Activated CD4-positive, CD25-positive, alpha-beta regulatory T cell (primary cell): Measurements from ENCODE around the gene TSC2.
"Not testable (repeated sequence)": the region's sequence is repeated elsewhere in the genome, so short reads cannot be mapped to it uniquely, and the experiment has no call there.

Experiments
- DNase-seq, 4 experiments: peaks; one replicate each; lab custom pipeline; 2025; lab: John Stamatoyannopoulos, UW

The TSC2 gene

GRCh38 chr16:2009791-2010510 lies 37.8 kb upstream of the TSC2 start, which contains the start of gene ZNF598:
Gene ZNF598, minus strand, starts transcription at chr16:2009821.
- peak; percentile 49 to 73 (median 62) for DNase-seq

- not testable (repeated sequence) for DNase-seq
Measured at GRCh38 chr16:2011726-2012125, 36.1 kb upstream of the TSC2 start.

- DNase-seq = no peak
Measured at GRCh38 chr16:2013527-2013926, 34.3 kb upstream of the TSC2 start.

DNA sequence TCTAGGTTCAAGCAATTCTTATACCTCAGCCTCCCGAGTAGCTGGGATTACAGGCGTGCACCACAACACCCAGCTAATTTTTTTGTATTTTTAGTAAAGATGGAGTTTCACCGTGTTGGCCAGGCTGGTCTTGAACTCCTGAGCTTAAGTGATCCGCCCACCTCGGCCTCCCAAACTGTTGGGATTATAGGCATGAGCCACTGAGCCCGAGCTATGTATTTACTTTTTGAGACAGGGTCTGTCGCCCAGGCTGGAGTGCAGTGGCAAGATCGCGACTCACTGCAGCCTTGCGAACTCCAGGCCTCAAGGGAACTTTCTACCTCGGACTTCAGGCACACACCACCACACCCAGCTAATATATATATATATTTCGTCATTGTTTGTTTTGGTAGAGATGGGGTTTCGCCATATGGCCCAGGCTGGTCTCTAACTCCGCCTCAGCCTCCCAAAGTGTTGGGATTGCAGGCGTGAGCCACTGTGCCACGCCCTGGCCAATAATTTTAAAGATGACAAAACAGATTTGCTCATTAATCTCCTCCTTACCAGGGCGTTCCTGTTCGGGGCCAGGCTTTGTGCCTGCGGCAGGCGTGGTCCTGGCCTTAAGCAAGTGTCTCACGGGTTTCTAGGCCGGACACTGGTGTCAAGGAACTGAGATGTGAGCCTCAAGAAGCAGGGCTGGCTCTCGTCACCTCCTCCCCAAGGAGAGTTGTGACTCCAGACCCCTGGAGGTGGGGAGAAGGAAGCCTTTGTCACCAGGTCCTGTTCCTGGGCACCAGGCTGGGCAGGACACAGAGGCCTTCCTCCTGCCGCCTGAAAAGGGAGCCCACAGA lies 32.5 kb upstream of the TSC2 start:
- DNase-seq = no peak

- DNase-seq = no peak
Measured at GRCh38 chr16:2015947-2016208, 31.9 kb upstream of the TSC2 start.

- DNase-seq = no peak
Measured at GRCh38 chr16:2016407-2016922, 31.3 kb upstream of the TSC2 start.

DNA sequence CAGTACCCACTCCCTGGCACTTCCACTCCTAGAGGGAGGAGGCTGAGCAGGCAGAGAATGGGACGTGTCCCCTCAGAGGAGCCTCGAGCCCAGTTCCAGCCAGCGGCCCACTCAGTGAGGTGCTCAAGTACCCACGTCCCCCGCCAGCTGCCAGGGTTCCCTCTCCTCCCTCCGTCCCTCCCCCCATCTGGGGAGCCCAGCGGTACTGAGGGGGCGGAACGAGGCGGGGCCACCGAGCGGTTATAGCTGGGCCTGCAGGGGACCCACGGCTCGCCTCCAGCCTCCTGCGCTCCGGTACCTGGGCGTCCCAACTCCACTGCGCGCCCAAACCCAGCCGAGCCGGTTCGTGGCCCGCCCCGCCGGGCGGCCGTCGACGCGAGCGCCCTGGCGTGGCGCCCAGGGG lies 28.3 kb upstream of the TSC2 start, which contains the start of gene NPW:
NPW (plus strand) TSS at position 268 of the 403 bp plus-strand sequence.
- no peak for DNase-seq

DNA sequence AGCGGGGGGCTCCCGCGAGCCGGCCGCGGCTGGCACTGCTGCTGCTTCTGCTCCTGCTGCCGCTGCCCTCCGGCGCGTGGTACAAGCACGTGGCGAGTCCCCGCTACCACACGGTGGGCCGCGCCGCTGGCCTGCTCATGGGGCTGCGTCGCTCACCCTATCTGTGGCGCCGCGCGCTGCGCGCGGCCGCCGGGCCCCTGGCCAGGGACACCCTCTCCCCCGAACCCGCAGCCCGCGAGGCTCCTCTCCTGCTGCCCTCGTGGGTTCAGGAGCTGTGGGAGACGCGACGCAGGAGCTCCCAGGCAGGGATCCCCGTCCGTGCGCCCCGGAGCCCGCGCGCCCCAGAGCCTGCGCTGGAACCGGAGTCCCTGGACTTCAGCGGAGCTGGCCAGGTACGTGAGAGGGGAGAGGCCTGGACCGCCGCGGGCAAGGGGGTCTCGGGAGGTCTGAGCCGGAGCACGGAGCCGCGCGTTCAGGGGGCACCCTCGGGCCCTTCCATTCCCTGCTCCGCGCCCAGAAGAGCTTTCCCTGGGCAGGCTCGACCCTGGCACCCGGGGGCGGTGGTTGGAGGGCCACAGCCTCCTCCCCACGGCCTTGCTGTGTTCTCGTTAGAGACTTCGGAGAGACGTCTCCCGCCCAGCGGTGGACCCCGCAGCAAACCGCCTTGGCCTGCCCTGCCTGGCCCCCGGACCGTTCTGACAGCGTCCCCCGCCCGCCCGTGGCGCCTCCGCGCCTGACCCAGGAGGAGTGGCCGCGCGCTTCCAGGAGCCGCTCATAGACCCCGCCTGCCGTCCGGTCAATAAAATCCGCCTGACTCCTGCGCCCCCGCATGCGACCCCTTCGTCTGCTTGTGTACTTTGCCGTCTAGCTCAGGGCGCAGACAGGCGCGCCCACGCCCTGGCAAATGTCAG lies 27.6 kb upstream of the TSC2 start:
- DNase-seq = no peak

GRCh38 chr16:2022723-2023091 lies 25.1 kb upstream of the TSC2 start:
- DNase-seq = no peak

DNA sequence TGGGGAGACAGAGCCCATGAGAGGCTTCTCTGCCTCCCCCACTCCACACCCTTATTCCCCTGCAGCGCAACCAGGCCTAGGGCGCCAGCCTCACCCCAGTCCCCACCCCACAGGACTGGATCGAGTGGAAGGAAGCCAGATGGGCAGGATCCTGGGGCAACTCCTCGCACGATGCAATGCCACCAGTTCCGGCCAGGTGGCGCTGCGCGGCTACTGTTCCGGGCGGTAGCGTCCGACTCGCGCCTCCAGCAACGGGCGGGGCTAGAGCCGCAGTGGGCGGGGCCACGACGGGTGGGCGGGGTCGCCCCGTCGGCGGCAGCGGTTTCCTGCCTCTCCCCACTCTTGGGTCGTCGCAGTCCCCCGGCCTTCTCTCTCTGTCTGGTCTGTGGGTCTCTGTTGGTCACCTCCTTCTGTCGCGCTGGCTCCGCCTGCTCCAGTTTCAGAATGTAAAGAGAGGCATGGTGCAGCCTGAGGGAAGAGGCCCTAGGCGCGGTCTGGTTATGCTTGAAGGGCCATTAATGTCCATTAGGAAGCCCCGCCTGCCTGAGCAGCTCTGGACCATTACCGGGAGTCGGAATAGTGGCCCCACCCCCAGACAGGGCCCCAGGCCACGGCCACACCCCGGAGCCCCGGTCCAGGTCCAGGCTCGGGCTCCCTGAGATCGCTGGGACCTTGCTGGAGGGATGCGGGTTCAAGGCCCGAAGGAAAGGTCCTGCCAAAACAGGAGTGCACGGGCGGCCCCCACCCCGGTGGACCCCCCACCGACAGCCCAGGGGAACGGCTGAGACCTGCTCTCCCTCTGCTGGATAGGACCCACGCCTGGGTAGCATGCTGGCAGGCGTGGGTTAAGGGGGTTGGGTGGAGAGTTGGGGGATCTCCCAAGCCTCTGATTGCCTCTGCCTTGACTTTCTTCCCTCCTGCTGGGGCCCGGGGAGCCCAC lies 24.4 kb upstream of the TSC2 start:
- DNase-seq = peak; percentile 89 to 96 (median 96)

- no peak for DNase-seq
Measured at GRCh38 chr16:2024032-2024420, 23.8 kb upstream of the TSC2 start.

DNA sequence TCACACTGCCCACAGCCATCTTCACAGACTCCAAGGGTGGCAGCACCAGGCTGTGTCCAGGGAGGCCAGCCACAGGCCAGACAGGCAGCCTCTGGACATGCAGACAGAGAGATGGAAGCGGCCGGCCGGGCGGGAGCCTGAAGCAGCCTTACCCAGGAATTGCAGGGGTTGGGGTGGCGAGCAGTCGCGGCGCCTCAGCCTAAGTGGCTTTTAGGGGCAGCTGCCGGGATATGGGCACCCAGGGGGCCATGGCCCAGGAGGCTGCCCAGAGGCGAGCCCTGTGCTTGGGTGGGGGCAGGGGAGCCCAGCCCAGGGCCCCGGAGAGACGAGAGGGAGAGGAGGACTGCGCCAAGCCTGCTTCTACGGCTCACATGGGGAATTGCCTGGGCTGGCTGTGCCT lies 22.5 kb upstream of the TSC2 start:
- no peak for DNase-seq

GRCh38 chr16:2025878-2026460 lies 21.8 kb upstream of the TSC2 start:
- no peak for DNase-seq

GRCh38 chr16:2026461-2027023 lies 21.2 kb upstream of the TSC2 start, which contains the start of gene NHERF2:
Gene NHERF2, plus strand, starts transcription at chr16:2026902. Its CDS starts 104 bp downstream, at chr16:2027006.
- DNase-seq = peak in 1 of 4 experiments; percentile 26

DNA sequence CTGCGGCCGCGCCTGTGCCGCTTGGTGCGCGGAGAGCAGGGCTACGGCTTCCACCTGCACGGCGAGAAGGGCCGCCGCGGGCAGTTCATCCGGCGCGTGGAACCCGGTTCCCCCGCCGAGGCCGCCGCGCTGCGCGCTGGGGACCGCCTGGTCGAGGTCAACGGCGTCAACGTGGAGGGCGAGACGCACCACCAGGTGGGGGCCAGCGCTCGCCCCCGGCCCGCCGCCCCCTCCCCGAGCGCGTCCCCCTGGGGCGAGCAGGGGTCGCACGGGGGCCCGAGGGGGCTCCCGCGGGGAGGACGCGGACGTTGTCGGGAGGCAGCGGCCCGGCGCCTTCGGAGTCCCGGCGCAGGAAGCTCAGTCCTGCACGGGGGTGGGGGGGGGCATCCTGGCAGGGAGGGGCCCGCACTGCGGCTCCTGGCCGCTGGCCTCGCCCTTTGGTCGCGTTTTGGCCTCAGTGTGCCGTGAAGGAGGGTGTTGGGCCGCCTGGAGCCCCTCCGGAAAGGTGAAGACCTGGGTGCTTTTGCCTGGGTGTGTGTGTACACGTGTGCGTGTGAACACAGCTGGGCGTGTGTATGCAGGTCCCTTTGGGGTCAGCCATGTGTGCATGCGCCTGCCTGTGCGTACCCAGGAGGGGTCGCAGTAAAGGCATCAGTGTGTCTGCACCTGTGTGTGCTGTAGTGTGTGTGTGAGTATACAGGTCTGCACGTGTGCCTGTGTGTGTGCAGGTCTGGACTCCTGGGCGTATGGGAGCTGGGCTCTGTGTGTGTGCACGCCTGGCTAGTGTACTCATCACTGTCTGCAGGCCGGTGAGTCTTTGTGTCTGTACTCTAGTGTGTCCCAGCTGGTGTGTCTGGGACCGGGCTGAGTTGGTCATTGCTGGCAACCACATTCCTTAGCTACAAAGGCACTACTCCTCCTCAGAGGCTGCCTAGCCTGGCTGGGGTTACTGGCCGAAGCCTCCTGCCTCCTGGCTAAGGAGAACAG lies 20.5 kb upstream of the TSC2 start:
- DNase-seq = no peak

DNA sequence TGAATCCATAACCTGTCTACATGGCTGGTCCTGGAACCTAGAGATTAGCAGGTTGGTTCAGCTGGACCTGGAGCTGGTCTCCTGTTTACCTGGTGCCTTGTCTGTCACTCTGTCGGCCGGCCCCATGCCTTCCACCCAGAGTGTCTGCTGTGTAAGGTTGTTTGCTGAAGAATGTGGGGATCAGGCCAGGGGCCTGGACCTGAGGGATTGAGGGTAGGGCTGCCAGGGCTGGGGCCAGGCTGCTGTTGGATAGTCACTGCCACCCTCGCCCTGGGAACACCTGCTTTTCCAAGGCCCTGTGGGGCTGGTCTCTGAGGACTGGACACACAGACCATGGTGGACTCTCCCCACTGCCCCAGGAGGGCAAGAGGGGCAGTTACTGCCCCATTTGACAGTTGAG lies 19.6 kb upstream of the TSC2 start:
- DNase-seq = no peak

- no peak for DNase-seq
Measured at GRCh38 chr16:2028620-2029220, 19.1 kb upstream of the TSC2 start.

DNA sequence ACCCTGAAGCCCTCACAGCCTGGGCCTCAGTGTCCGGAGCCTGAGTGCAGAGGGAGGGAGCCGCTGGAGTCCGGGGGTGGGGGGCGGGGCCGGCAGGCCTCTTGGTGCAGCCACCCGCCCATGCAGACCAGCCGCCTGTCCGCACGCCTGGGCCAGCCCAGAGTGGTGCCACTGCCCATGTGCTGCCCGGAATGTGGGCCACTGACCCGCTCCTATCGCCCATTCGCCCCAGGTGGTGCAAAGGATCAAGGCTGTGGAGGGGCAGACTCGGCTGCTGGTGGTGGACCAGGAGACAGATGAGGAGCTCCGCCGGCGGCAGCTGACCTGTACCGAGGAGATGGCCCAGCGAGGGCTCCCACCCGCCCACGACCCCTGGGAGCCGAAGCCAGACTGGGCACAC lies 18.4 kb upstream of the TSC2 start:
- DNase-seq = no peak

DNA sequence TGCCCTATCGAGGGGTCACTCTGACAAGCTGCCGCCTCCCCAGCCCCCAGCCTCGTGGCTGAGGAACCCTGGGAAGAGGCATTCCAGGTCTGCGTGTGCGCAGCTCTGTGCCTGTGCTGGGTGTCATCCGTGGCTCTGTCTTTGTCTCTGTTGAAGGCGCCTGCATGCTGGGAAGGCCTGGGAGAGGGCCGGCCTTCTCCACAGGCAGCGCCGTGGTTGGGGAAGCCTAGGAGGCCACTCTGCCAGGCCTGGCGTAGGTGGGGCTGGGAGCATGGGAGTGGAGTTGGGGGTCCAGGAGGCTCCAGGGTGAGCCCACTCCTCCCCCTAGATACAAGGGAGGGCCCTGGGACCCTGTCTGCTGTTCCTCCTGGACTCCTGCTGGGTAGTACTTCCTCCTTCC lies 17.7 kb upstream of the TSC2 start:
- DNase-seq = no peak
